HPDE6-E6E7 (cell line): ENCODE data around the gene IRF8.

ENCODE experiments used
- DNase-seq: peaks from one replicate; pipeline ENCODE4 v3.0.0; 2011; ENCODE audit warnings: missing footprints; ENCODE audit errors: extremely low spot score

IRF8 gene

GRCh38 chr16:85958731-85959130 lies 59.8 kb downstream of the IRF8 start:
- no peak for DNase-seq

DNA sequence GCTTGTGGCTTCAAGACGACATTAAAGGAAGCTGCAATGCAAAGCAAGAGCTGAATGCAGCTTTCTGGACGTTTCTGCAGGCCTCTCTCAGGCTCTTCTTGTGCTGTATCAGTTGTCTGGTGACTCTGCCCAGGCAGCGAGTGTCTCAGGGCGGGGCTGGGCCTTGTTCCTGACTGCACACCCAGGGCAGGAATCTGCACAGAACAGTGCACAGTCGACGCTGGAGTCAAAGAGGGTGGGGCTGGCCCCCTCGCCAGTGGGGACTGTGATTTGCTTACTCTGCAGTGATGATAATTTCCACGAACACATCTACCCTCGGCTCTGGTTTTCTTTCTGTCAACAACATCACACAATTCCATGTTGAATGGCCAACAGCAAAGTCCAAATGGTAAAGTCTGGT lies 60.7 kb downstream of the IRF8 start:
- DNase-seq: no peak

DNA sequence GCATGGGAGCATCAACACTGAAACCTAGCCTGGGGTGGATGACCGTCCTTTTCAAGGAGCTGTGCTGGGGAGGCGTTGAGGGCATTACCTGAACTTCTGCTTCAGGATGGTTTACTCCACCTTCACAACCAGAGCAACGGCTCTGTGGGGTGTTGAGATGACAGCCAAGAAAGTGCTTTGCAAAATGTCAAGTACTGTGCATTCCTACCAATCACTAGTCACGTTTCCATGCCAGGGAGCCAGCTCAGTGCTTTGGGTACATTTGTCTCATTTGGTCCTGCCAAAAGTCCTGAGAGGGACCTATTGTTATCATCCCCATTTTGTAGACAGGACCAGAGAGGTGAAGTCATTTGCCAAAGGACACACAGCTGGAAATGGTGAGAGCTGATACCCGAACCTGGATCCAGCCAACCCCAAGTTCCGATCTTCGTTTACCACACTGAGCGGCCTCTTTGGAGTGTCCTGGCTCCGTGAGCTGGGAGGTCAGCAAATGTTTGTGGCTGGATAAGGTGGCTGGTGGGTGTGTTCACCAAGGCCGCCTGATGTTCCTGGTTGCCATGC lies 61.6 kb downstream of the IRF8 start:
- DNase-seq: no peak

- no peak for DNase-seq
Observed at GRCh38 chr16:85961988-85962915, 63.3 kb downstream of the IRF8 start.

DNA sequence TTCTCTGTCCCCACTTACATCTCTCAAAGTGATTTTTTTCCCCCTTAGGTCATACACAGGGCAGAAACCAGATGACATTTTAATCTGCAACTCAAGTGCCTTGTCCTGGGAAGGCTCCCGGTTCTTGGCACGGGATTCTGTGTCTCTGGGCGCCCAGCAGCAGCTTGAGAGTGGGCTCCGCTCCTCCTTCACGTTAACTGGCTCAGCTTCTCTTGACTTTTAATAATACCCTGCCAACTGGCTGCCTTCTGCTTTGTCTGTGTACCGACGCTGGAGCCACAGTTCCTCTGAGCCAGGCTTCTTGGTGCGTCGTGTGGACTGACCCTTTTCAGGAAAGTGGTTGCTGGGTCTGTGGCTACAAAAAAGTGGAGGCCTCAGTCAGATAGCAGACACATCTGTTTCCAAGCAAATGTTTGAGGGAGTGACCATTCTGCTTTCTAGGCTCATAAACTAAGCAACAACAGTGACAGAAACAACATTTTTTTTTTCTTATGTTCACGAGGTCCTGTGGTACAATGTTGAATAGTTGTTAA lies 64.9 kb downstream of the IRF8 start:
- DNase-seq: no peak

GRCh38 chr16:85965125-85965524 lies 66.2 kb downstream of the IRF8 start:
- no peak for DNase-seq

GRCh38 chr16:85967111-85967510 lies 68.1 kb downstream of the IRF8 start:
- DNase-seq: no peak

GRCh38 chr16:85968041-85968920 lies 69.3 kb downstream of the IRF8 start:
- no peak for DNase-seq

DNA sequence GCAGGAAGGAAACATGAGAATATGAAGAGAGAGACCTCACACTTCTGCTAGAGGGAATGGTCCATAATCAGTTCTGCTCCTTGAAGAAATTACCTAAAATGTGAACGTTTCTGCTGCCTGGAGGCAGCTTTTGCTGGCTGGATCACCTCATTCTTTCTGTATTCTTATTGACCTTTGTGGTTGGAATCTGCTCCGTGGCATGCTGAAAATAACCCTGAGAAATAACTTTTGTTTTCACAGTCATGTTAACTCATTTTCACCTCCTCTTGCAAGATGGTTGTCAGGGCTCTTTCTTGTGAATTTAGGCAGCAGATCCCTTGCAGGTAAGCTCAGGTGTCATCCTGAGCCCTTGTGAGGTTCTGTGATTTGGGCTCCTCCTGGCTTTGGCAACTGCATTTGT lies 70.2 kb downstream of the IRF8 start:
- DNase-seq: no peak

- no peak for DNase-seq
Observed at GRCh38 chr16:85969591-85969990, 70.6 kb downstream of the IRF8 start.

GRCh38 chr16:85970016-85970733 lies 71.2 kb downstream of the IRF8 start:
- no peak for DNase-seq

DNA sequence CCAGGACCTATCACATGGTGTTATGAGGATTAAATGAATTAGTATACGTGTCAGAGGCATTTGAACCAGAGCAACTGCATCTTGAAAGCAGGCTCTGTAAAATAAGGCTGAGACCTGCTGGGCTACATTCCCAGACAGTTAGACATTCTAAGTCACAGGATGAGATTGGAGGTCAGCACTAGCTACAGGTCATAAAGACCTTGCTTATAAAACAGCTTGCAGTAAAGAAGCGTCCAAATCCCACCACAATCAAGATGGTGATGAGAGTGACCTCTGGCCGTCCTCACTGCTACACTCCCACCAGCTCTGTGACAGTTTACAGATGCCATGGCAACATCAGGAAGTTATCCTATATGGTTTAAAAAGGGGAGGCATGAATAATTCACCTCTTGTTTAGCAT lies 71.8 kb downstream of the IRF8 start:
- DNase-seq: no peak
